GM18907 (cell line): ENCODE measurements around the gene ZBTB47.

ENCODE experiments used
- ATAC-seq: cut with Tn5 transposase; IDR thresholded peaks from one replicate; pipeline ENCODE4 v1.9.1; 2021; ENCODE audit warnings: mild to moderate bottlenecking, moderate library complexity; ENCODE audit not compliant: unreplicated experiment

Gene ZBTB47

GRCh38 chr3:42684632-42685362 lies 31.3 kb downstream of the ZBTB47 start:
- no peak for ATAC-seq

GRCh38 chr3:42685363-42685881 lies 31.9 kb downstream of the ZBTB47 start, which contains the start of gene KLHL40:
Gene KLHL40 (plus strand): TSS chr3:42685537. CDS start chr3:42685619, 82 bp downstream.
- no peak for ATAC-seq

- ATAC-seq, result no peak
These were observed 32.7 kb downstream of the ZBTB47 start for GRCh38 chr3:42685891-42686820.

- no peak for ATAC-seq
These were observed 33.5 kb downstream of the ZBTB47 start for GRCh38 chr3:42686832-42687650.

- ATAC-seq, result no peak
These were observed 34.5 kb downstream of the ZBTB47 start for GRCh38 chr3:42688016-42688415.

GRCh38 chr3:42688487-42689420 lies 35.3 kb downstream of the ZBTB47 start:
- ATAC-seq, result no peak

GRCh38 chr3:42689421-42690014 lies 36.0 kb downstream of the ZBTB47 start:
- ATAC-seq, result no peak

GRCh38 chr3:42690191-42690590 lies 36.7 kb downstream of the ZBTB47 start:
- no peak for ATAC-seq

GRCh38 chr3:42690766-42691680 lies 37.5 kb downstream of the ZBTB47 start:
- no peak for ATAC-seq

- ATAC-seq, result no peak
These were observed 38.5 kb downstream of the ZBTB47 start for GRCh38 chr3:42691816-42692666.

- no peak for ATAC-seq
These were observed 39.4 kb downstream of the ZBTB47 start for GRCh38 chr3:42692667-42693529.

GRCh38 chr3:42693530-42693930 lies 40.0 kb downstream of the ZBTB47 start:
- no peak for ATAC-seq

- no peak for ATAC-seq
These were observed 40.9 kb downstream of the ZBTB47 start for GRCh38 chr3:42694366-42694765.

- ATAC-seq, result no peak
These were observed 43.1 kb downstream of the ZBTB47 start for GRCh38 chr3:42696356-42697288.

- ATAC-seq, result no peak
These were observed 44.0 kb downstream of the ZBTB47 start for GRCh38 chr3:42697289-42698051.
